SJCRH30 (cell line): ENCODE data around the gene SFT2D2. TPM values are rescaled to one million over a fixed set of nuclear protein-coding genes. Genes with fewer than 3 reads are reported as not detected.
A peak's percentile ranks its signal among the peaks of the same experiment; 100 is the strongest.

Experiments
- DNase-seq, 2 experiments: peaks; one replicate each; pipeline ENCODE4 v3.0.0-alpha.2; 2015 to 2020
- H3K27ac ChIP-seq: fragments of 250-450 bp; sonication (Bioruptor Pico); 2 replicates; pipeline ENCODE4 v1.5.1; 2020; ENCODE audit warnings: mild to moderate bottlenecking, moderate library complexity
- H3K27me3 ChIP-seq: fragments of 250-450 bp; sonication (Bioruptor Pico); 2 replicates; pipeline ENCODE4 v1.5.1; 2020; ENCODE audit warnings: mild to moderate bottlenecking, moderate library complexity
- H3K36me3 ChIP-seq: fragments of 250-450 bp; sonication (Bioruptor Pico); 2 replicates; pipeline ENCODE4 v1.5.1; 2020; ENCODE audit warnings: mild to moderate bottlenecking, moderate library complexity
- H3K4me1 ChIP-seq: fragments of 250-450 bp; sonication (Bioruptor Pico); 2 replicates; pipeline ENCODE4 v1.5.1; 2020; ENCODE audit warnings: mild to moderate bottlenecking, moderate library complexity
- H3K4me3 ChIP-seq: fragments of 250-450 bp; sonication (Bioruptor Pico); 2 replicates; pipeline ENCODE4 v1.5.1; 2020; ENCODE audit warnings: mild to moderate bottlenecking, moderate library complexity
- H3K9me3 ChIP-seq: fragments of 250-450 bp; sonication (Bioruptor Pico); replicated peaks from 2 replicates; pipeline ENCODE4 v1.5.1; 2020; ENCODE audit warnings: mild to moderate bottlenecking, moderate library complexity
- total RNA-seq: library from RNA; depleted of rRNA; stranded (reverse); fragments of >200 nt; shearing (Covaris generic); gene quantifications from 2 replicates; pipeline ENCODE4 v1.2.3, GENCODE V29; 2014

The SFT2D2 gene
- total RNA-seq, 1 experiment from 2014 or later, result 33.6 TPM

GRCh38 chr1:168266644-168267186 is 40.9 kb downstream of the SFT2D2 start:
- DNase-seq, result no peak
- H3K4me3 ChIP-seq, result no peak overlapping the region

DNA sequence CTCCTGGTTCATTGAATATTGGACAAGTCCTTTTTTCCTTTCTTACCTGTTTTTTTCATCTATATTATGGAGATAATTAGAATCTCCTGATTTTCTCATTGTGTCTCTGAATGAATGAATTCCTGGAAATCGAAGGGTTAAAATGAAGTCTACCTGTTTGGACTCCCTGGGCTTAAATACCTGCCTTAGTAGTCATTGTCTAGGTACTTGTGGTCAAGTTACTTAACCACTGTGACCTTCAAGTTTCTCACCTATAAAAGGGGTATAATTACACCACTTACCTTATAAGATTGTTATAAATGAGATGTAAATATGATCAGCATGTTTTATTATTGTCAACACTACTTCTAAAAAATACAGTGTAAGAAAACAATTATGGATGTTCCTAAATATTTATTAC is 45.8 kb downstream of the SFT2D2 start:
- Histone ChIP-seq H3K27me3 (no peaks in the 10 kb centered on the region), H3K4me1 (no peaks in the 10 kb centered on the region), H3K4me3 (no peak overlapping the region), H3K36me3 (no peaks in the 10 kb centered on the region), H3K9me3 (no peaks in the 10 kb centered on the region), H3K27ac (no peak overlapping the region)
- no peak for DNase-seq

More at GRCh38 chr1:168266644-168267186, 40.9 kb downstream of the SFT2D2 start:
- no peak overlapping the region for H3K27ac ChIP-seq
- H3K27me3 ChIP-seq, result no peaks in the 10 kb centered on the region
- H3K4me1 ChIP-seq, result no peaks in the 10 kb centered on the region
- no peaks in the 10 kb centered on the region for H3K36me3 ChIP-seq
- no peaks in the 10 kb centered on the region for H3K9me3 ChIP-seq

DNA sequence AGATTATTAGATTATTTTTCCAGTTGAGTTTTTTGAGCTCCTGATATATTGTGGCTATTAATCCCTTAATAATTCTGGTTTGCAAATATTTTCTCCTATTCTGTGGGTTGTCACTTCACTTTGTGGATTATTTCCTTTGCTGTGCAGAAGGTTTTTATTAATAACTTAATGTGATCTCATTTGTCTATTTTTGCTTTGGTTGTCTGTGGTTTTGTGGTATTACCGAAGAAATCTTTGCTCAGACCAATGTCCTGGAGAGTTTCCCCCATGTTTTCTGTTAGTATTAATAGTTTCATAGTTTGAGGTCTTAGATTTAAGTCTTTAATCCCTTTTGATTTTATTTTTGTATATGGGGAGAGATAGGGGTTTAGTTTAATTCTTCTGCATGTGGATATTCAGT is 47.8 kb downstream of the SFT2D2 start:
- DNase-seq, result no peak
- no peak overlapping the region for H3K27ac ChIP-seq

GRCh38 chr1:168279253-168279652 is 53.4 kb downstream of the SFT2D2 start:
- Histone ChIP-seq H3K4me1 (no peaks in the 10 kb centered on the region), H3K4me3 (no peak overlapping the region)
- peak in 1 of 2 experiments; percentile 5 for DNase-seq

More for the DNA sequence above, 47.8 kb downstream of the SFT2D2 start:
- Histone ChIP-seq H3K4me3 (no peak overlapping the region), H3K27me3 (no peaks in the 10 kb centered on the region), H3K9me3 (no peaks in the 10 kb centered on the region), H3K36me3 (no peaks in the 10 kb centered on the region), H3K4me1 (no peaks in the 10 kb centered on the region)

DNA sequence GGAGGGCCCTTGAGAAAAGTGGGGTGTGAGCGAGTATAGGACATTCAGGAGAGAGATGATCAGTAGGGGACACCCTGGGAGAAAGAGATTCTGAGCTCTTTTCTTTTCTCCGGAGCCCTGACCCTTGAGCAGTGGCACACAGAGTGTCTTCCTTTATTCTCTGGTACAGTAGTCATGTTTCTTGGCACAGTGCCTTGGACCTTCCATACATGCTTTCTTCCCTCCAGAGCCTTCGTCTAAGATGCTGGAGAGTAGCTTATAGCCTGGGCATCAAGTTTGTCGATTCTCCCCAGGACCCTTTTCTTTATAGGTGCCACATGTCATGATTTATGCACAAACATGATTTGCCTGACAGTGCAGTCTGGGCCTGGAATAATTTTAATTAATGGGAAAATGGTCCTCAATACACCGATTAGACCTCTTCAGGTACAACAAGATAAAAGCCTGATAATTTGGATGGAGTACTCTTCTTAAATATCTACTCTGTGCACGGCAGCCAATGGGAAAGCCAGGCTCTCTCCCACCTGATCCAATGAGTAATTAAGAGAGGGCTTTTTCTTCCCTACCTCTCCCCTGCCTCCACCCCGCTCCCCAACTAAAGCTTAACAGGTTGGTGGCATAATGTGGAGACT is 54.6 kb downstream of the SFT2D2 start, which contains the start of gene TBX19:
Gene TBX19, plus strand, starts transcription at position 582 of the 632 bp plus-strand sequence. CDS start 214 bp downstream, outside the sequence.
- H3K27me3 ChIP-seq, result no peaks in the 10 kb centered on the region
- H3K4me1 ChIP-seq, result no peaks in the 10 kb centered on the region
- H3K27ac ChIP-seq, result no peak within 1 kb of the TSS
- no peaks in the 10 kb centered on the region for H3K9me3 ChIP-seq
- H3K4me3 ChIP-seq, result no peak within 1 kb of the TSS
- no peak for DNase-seq
- no peaks in the 10 kb centered on the region for H3K36me3 ChIP-seq

More at GRCh38 chr1:168279253-168279652, 53.4 kb downstream of the SFT2D2 start:
- Histone ChIP-seq H3K9me3 (no peaks in the 10 kb centered on the region), H3K36me3 (no peaks in the 10 kb centered on the region), H3K27ac (no peak overlapping the region), H3K27me3 (no peaks in the 10 kb centered on the region)

GRCh38 chr1:168281603-168282325 is 56.0 kb downstream of the SFT2D2 start:
- no peak overlapping the region for H3K4me3 ChIP-seq

DNA sequence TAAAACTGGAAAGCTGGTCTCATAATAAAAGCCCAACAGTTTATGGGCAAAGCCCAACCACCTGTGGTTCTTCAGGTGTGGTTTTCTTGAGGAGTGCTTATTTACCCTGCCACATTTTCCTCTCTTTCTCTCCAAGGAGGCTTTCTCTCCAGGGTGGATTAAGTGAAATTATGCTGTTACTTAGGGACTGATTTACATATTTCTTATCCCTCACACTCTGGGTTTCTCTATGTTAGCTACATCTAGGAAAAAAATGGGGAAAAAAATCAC is 59.7 kb downstream of the SFT2D2 start:
- Histone ChIP-seq H3K4me3 (no peak overlapping the region), H3K27me3 (no peaks in the 10 kb centered on the region), H3K9me3 (no peaks in the 10 kb centered on the region), H3K36me3 (no peaks in the 10 kb centered on the region), H3K4me1 (0 out of 2 replicates have a peak, but pooled peaks cover 2% of the 10 kb centered on the region), H3K27ac (no peak overlapping the region)
- DNase-seq, result no peak

More at GRCh38 chr1:168281603-168282325, 56.0 kb downstream of the SFT2D2 start:
- H3K4me1 ChIP-seq, result no peaks in the 10 kb centered on the region
- H3K9me3 ChIP-seq, result no peaks in the 10 kb centered on the region
- no peaks in the 10 kb centered on the region for H3K36me3 ChIP-seq
- no peaks in the 10 kb centered on the region for H3K27me3 ChIP-seq
- no peak overlapping the region for H3K27ac ChIP-seq
- DNase-seq, result no peak

DNA sequence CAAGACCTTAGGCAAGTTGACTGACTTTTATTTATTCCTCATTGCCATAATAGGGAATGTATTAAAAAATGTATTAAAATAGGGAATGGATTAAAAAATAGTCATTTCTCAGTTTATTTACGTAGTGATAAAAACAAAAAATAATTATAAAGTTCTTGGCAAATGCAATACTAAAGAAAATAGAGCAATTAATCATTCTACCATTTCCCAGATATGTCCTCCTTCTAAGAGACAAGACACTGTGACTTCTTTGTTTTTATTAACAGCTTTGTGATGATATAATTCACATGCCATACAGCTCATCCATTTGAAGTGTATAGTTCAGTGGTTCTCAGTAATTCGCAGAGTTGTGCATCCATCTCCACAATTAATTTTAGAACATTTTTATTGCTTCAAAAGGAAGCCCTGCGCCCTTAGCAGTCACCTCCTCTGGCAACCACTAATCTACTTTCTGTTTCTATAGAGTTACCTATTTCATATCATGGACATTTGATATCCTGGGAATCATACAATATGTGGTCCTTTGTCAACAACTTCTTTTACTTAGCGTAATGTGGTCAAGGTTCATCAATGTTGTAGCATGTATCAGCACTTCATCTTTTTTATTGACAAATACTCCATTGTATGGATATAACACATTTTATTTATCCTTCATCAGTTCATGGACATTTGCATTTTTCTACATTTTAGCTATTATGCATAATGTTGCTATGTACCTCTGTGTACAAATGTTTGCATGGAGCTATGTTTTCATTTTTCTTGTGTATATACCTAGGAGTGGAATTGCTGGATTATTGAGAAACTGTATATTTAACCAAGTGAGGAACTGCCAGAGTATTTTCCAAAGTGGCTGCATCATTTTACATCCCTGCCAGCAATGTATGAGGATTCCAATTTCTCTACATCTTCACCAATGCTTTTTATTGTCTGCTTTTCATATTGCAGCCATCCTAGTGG is 60.4 kb downstream of the SFT2D2 start:
- Histone ChIP-seq H3K4me3 (no peak overlapping the region), H3K27me3 (no peaks in the 10 kb centered on the region), H3K27ac (no peak overlapping the region), H3K9me3 (no peaks in the 10 kb centered on the region), H3K4me1 (0 out of 2 replicates have a peak, but pooled peaks cover 2% of the 10 kb centered on the region), H3K36me3 (no peaks in the 10 kb centered on the region)
- no peak for DNase-seq

GRCh38 chr1:168287237-168287664 is 61.4 kb downstream of the SFT2D2 start:
- Histone ChIP-seq H3K4me3 (no peak overlapping the region), H3K4me1 (0 out of 2 replicates have a peak, but pooled peaks cover 2% of the 10 kb centered on the region), H3K36me3 (no peaks in the 10 kb centered on the region), H3K27me3 (no peaks in the 10 kb centered on the region), H3K27ac (no peak overlapping the region), H3K9me3 (no peaks in the 10 kb centered on the region)
- peak in 1 of 2 experiments; percentile 8 for DNase-seq

DNA sequence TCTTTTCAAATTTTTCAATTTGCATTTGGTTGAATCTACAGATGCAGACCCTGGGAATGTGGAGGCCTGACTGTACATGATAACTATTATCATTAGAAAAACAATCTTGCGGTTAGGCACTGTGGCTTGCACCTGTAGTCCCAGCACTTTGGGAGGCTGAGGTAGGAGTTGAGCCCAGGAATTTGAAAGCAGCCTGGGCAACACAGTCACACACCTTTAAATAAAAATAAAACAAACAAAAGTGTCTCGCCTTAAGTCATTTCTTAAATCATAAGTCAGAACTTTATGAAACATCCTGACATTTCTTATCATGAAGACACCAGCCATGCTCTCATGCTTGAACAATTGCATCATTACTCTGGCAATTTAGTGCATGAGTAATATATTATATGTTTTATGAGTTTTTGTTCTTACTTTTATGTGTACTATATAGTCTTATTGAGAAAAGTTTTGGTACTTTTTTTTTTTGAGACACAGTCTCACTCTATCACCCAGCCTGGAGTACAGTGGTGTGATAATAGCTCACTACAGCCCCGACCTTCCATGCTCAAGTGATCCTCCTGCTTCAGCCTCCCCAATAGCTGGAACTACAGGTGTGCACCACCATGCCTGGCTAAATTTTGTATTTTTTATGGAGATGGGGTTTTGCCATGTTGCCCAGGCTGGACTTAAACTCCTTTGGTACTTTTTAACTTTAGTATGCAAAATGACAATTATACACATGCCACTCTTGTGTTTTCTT is 62.7 kb downstream of the SFT2D2 start:
- H3K9me3 ChIP-seq, result no peaks in the 10 kb centered on the region
- no peak for DNase-seq
- H3K27me3 ChIP-seq, result no peaks in the 10 kb centered on the region
- 0 out of 2 replicates have a peak, but pooled peaks cover 2% of the 10 kb centered on the region for H3K4me1 ChIP-seq
- no peaks in the 10 kb centered on the region for H3K36me3 ChIP-seq
- H3K4me3 ChIP-seq, result no peak overlapping the region
- H3K27ac ChIP-seq, result no peak overlapping the region

- Histone ChIP-seq H3K27me3 (no peaks in the 10 kb centered on the region), H3K27ac (no peak overlapping the region), H3K9me3 (no peaks in the 10 kb centered on the region), H3K4me1 (0 out of 2 replicates have a peak, but pooled peaks cover 2% of the 10 kb centered on the region), H3K4me3 (no peak overlapping the region), H3K36me3 (no peaks in the 10 kb centered on the region)
- DNase-seq, result no peak
Observed at GRCh38 chr1:168291222-168291837, 65.5 kb downstream of the SFT2D2 start.

DNA sequence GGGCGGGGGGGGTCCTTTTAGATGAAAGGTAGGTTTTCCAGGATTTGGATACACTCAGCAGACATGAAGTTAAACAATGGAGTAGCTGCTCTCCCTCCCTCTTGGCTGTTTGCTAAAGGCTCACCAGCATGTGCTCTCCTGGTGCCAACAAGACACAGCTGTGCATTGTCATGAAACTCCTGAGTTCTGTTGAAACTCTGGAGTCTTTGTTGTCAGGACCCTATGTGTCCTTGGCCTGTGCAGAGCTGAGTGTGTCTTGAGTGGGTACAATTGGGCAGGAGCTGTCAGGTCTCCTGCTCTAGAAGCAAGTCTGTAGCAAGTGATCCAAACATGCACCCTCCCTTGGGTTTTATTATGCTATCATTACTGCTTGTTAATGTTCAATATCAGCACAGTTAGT is 67.6 kb downstream of the SFT2D2 start:
- no peak for DNase-seq
- no peak overlapping the region for H3K27ac ChIP-seq
- H3K36me3 ChIP-seq, result no peaks in the 10 kb centered on the region
- H3K4me3 ChIP-seq, result no peak overlapping the region
- no peaks in the 10 kb centered on the region for H3K9me3 ChIP-seq
- no peaks in the 10 kb centered on the region for H3K4me1 ChIP-seq
- no peaks in the 10 kb centered on the region for H3K27me3 ChIP-seq

DNA sequence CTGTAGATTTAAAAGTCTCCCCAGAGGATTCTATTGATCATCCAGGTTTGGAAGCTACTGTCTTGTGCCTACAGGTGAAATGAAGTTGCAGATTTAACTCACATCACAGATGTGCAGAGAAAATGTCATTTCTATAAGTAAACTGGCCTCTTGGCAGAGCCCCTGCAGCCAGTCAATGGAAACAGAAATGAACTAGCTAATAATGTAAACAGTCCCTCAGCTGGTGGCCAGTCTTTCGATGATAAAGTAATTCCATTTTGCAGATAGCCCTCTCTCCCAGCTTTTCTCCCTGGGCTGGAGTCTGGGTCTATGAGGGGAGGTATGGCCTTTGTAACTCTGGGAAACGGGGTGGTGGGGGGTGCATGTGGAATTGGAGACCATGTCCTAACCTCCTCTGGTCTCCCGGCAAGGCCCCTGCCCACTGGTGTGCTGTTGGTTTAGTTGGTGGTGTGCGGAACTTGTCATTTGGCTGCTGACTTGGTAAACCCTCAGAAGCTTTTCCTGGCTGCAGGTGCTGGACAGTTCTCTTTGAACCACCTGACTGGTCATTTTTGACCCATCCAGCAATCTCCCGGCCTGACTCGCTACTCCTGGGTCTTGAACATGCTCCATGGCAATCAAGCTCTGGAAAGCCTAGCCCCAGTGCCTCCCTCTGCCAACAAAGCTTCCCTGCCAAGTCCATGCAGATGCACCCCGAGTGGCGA is 69.8 kb downstream of the SFT2D2 start:
- no peaks in the 10 kb centered on the region for H3K9me3 ChIP-seq
- H3K4me1 ChIP-seq, result no peaks in the 10 kb centered on the region
- no peak for DNase-seq
- H3K27ac ChIP-seq, result no peak overlapping the region
- no peaks in the 10 kb centered on the region for H3K36me3 ChIP-seq
- no peaks in the 10 kb centered on the region for H3K27me3 ChIP-seq
- H3K4me3 ChIP-seq, result no peak overlapping the region
